ENCODE results near the gene ORMDL1.
"Not testable (repeated sequence)": the region's sequence is repeated elsewhere in the genome, so short reads cannot be mapped to it uniquely, and the experiment has no call there.

ORMDL1 gene

GRCh38 chr2:189770590-189771322 is 13.4 kb downstream of the ORMDL1 start:
- no peak for DNase-seq

GRCh38 chr2:189763908-189764661 is 20.1 kb downstream of the ORMDL1 start:
- no peak for DNase-seq

- DNase-seq = peak; percentile 82 to 83
These were observed 21.4 kb downstream of the ORMDL1 start, which contains the start of gene OSGEPL1 for GRCh38 chr2:189762551-189763298. Gene OSGEPL1, minus strand, starts transcription at chr2:189762792. Its CDS starts 1,152 bp downstream, at chr2:189761640.

GRCh38 chr2:189762229-189762550 is 21.9 kb downstream of the ORMDL1 start:
- no peak for DNase-seq

- DNase-seq = not testable (repeated sequence)
These were observed 24.0 kb downstream of the ORMDL1 start for GRCh38 chr2:189760154-189760553.

- DNase-seq = no peak
These were observed 27.7 kb downstream of the ORMDL1 start for GRCh38 chr2:189756311-189756952.

GRCh38 chr2:189751080-189751658 is 33.0 kb downstream of the ORMDL1 start:
- DNase-seq = no peak

GRCh38 chr2:189729430-189729829 is 54.7 kb downstream of the ORMDL1 start:
- DNase-seq = no peak

GRCh38 chr2:189726849-189727248 is 57.3 kb downstream of the ORMDL1 start:
- no peak for DNase-seq

GRCh38 chr2:189726271-189726670 is 57.9 kb downstream of the ORMDL1 start:
- no peak for DNase-seq

GRCh38 chr2:189723192-189723591 is 60.9 kb downstream of the ORMDL1 start:
- no peak for DNase-seq
